GM12892 (cell line): Measurements from ENCODE around the gene SLC35A4.

Experiments used
- POLR2A ChIP-seq: IDR thresholded peaks from 2 replicates; pipeline ENCODE4 v1.6.1; 2011; ENCODE audit warnings: low read depth, low read length, control low read depth
- POLR2AphosphoS5 ChIP-seq: IDR thresholded peaks from 2 replicates; pipeline ENCODE4 v1.6.1; 2011; ENCODE audit warnings: low read depth, low read length, control low read depth

- TF ChIP-seq POLR2A: no peak
- TF ChIP-seq POLR2AphosphoS5: no peak
These were observed 1.0 kb upstream of the SLC35A4 start for GRCh38 chr5:140563596-140563995.
